Stimulated activated CD8-positive, alpha-beta memory T cell treated with anti-CD3 and anti-CD28 coated beads, Interleukin-7, amount 100 ng/mL, for 24 hours (primary cell): Measurements from ENCODE around the gene MRPL21.

Source experiments
- DNase-seq: peaks from one replicate; pipeline ENCODE4 v3.0.0-alpha.2; 2020; ENCODE audit warnings: low read depth

The MRPL21 gene

GRCh38 chr11:68935066-68935465 lies 31.4 kb upstream of the MRPL21 start:
- no peak for DNase-seq

- DNase-seq: no peak
These were observed 31.0 kb upstream of the MRPL21 start for GRCh38 chr11:68934666-68935065.

- DNase-seq: no peak
These were observed 30.7 kb upstream of the MRPL21 start for GRCh38 chr11:68934321-68934645.

GRCh38 chr11:68933605-68934320 lies 30.1 kb upstream of the MRPL21 start:
- DNase-seq: no peak

GRCh38 chr11:68932933-68933577 lies 29.4 kb upstream of the MRPL21 start:
- DNase-seq: no peak

GRCh38 chr11:68932358-68932757 lies 28.7 kb upstream of the MRPL21 start:
- DNase-seq: no peak

GRCh38 chr11:68931911-68932310 lies 28.3 kb upstream of the MRPL21 start:
- no peak for DNase-seq

- no peak for DNase-seq
These were observed 27.6 kb upstream of the MRPL21 start for GRCh38 chr11:68930991-68931855.

GRCh38 chr11:68929706-68930570 lies 26.3 kb upstream of the MRPL21 start:
- DNase-seq: no peak

GRCh38 chr11:68929135-68929534 lies 25.5 kb upstream of the MRPL21 start:
- DNase-seq: no peak

- DNase-seq: no peak
These were observed 24.7 kb upstream of the MRPL21 start for GRCh38 chr11:68928136-68928880.

- no peak for DNase-seq
These were observed 23.9 kb upstream of the MRPL21 start for GRCh38 chr11:68927280-68928135.

- DNase-seq: no peak
These were observed 22.0 kb upstream of the MRPL21 start for GRCh38 chr11:68925611-68926010.

GRCh38 chr11:68924073-68924925 lies 20.7 kb upstream of the MRPL21 start:
- no peak for DNase-seq

GRCh38 chr11:68923614-68924013 lies 20.0 kb upstream of the MRPL21 start:
- no peak for DNase-seq

GRCh38 chr11:68916439-68916838 lies 12.8 kb upstream of the MRPL21 start:
- no peak for DNase-seq

- no peak for DNase-seq
These were observed 11.1 kb upstream of the MRPL21 start for GRCh38 chr11:68914761-68915160.

GRCh38 chr11:68913188-68913587 lies 9.6 kb upstream of the MRPL21 start:
- DNase-seq: no peak

- no peak for DNase-seq
These were observed 8.6 kb upstream of the MRPL21 start for GRCh38 chr11:68912254-68912653.
